Renal cortex interstitium (tissue), 11 donors: ENCODE results near the gene HOXC12. TPM values are rescaled to one million over a fixed set of nuclear protein-coding genes. Genes with fewer than 3 reads are reported as not detected.

Experiments
- DNase-seq, 11 donors: peaks; one replicate each; pipeline ENCODE4 v3.0.0-alpha.2; 2013; ENCODE audit warnings: low read depth in 9 of 11, low spot score in 4 of 11; ENCODE audit errors: extremely low read depth in 1 of 11
- polyA plus RNA-seq, 3 donors: library from polyadenylated mRNA; unstranded; fragments of 120-200 nt; gene quantifications; one replicate each; pipeline ENCODE4 v1.2.1, GENCODE V29; 2013; ENCODE audit not compliant: insufficient read length in 3 of 3

Gene HOXC12
- polyA plus RNA-seq, 3 donors = not detected

DNA sequence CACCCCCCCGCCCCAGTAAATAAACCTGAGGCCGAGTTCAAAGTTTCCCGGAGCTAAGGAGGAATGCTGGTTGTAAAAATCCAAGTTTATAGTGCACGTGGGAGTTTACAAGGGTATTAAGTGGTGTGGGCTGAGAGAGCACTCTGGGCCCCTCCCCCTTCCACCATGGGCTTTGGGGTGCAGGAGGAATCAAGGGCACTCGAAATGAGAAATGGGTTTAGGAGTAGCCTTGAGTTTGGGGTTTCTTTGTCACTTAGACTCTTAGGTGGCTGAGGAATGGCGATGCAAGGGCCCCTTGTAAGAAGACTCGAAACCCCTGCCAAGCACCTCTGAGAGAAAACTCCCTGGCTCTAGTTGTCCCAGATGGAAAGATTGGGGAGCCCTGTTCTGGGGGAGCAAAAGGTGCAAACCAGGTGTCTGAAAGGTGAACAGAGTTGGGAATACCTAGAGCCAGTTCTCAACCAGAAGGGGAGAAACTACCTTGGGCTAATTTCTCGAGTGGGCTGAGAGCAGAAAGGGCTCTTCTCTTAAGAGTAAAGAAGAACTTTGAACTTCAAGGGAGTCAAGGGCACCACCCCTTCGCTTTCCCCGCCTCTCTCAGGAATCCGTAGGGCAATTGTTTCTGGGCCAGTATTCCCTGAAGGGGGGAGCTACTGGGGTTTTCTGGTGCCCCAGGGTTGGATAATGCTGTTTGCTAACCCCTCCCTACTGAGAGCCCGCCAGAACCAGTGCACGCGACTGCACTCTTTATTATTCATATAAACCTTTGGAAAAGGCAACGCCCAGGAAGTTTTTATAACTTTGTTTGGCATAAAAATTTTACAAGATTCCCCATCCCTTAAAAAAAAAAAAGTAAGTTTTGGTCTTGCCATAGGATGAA, 24.0 kb downstream of the HOXC12 start:
- DNase-seq = no peak

DNA sequence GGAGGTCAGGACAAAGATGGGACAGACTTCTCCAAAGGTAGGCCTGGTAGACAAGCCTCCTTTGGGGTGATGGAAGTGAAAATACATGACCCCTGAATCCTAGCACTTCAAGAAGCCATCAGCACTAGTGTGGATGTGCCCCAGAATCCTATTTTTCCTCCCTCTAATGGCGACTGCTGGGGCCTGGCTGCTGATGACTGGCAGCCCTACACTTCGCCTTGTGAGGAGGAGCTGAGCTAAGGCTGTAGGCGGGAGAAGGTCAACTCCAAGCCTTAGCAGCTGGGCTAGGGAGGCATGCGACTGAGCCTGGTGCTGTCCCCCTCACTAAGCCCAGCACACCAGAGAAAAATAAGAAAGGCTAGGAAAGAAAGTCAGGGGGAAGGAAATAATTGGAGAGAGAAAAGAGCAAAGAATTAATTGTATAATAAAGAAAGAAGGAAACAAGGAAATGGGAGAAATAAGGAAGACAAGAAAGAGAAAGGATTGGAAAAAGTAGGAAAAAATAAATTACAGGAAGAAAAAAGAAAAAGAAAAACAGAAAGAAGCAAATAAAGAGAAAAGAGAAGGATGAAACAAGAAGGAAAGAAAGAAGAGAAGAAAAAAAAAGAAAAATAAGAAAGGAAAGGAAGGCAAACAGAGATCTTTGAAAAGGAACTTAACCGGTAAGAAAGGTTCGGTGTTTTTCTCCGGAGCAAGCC, 25.6 kb downstream of the HOXC12 start:
- no peak for DNase-seq

DNA sequence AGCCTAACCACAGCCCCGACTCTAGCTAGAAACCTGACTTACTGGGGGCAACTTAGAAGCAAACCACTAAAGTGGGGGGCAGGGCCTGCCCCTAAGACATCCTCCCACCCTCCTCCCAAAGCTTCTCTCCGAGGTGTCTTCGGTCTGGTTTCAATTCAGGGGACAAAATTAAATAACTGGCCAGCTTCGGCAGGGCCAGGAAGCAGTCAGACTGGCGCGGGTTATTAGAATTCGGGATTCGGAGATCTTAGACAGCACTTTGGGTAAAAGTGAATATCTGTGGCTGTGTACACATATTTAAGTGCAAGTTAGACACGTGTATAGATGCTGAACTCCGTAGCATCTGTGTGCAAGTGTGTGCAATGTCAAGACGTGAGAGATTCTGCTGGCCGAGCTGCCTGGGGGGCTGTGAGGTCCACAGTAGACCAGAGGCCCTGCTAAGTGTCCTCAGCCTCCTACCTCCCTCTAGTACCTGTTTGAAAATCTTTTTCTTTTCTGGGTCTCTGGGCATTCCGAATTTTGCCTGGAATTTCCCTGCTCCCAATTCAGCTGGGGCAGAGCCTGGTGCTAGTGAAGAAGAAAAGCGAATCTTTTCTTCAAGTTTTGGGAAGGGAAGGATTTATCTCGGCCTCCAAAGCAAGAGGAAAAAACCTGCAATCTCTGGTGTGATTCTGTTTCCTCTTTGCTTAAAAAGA, 26.2 kb downstream of the HOXC12 start:
- no peak for DNase-seq

DNA sequence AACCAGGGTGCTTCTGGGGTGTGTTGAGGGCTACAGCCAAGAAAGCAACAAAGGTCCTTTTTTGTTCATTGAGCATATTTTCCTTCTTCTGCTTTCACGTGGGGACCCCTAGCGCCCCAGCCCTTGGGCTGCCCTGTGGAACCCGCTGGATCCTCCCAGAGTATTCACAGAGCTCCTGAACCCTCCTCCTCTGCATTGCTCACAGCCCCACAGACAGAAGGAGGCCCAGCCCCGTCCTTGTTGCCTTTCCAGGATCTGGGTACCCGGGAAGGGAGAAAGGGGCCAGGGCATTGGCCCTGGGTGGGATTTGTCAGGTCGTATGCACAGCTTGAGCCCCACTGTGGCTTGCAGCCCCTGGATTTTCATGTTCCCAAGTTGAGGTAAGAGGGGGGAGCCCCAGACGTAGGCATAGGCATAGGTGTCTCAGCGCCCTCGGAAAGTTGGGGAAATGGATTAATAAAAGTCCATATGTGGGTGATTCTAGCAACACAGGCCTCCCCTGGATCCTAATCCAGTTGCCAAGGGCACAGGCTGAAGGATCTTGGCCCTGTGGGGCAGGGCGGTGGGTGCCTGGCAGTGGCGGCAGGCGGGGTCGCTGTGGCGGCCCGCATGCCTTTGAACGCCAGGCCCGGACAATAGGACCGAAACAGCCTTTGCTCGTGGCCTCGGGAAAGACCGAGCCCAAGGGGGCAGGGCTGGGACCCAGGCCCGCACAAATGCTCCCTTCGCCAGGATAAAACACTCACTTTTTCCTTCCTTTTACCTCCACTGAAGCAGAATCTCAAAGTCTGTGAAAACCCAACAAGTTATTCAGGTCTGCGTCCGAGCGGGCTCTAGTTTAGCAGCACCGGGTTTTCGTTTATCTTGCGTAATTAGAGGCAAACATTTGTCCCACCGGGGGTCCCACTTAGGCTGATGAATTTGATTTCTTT, 27.2 kb downstream of the HOXC12 start:
- DNase-seq = no peak

DNA sequence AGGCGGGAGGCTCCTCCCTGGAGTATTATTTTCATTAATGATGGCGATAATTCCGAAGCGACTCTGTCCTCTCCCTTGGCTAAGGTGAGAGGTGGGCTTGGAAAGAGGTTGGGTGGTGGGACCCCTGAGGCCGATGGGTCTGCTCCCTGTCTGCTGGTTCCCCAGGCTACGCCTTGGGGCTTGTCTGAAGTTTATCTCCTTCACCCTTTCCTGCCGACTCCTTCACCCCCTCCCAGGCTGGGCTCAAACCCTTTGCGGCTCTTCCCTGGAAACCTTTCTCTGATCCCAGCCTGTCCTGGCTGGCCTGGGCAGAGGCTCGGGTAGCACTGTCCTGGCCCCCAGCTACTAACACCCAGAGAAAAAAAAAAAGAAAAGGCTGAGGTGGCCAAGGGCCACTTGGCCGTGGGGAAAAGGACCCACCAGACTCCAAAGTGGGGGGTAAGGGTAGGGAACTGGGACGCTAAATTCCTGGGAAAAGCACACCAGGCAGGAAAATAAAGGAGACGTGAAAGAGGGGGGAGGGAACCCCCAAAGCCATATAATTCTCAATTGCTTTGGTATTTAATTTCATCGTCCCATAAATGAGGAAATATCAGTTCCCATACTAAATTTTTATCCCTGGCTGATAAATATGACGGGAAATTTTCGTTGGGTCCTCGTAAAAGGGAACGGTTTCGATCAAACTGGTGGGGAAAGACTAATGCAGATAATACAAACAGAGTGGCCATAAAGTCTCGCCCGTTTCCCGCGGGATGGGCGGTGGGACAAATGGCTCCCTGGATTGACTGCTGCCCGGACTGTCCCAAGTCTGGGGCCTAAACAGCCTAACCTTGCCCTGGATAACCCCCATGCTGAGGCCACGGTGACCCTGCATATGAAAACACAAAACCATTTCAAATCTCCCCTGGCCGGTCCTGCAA, 28.2 kb downstream of the HOXC12 start:
- DNase-seq = no peak

DNA sequence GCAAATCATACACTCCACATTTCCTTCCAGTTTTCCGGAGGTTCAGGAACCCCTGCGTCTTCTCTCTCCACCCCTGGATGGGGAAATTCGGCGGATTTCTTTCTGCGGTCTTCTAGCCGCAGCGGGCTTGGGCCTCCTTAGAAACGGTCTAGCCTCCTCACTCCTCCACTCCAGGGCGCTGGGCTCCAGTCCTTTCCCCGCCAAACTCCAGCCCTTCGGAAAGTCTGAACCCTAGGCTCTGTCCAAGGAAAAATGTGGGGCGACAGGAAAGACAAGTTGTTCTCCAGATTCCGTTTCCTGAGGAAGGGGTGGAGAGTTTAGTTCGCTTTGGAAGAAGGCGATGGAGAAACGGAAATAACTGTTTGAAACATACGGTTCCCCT, 28.9 kb downstream of the HOXC12 start:
- DNase-seq = no peak

DNA sequence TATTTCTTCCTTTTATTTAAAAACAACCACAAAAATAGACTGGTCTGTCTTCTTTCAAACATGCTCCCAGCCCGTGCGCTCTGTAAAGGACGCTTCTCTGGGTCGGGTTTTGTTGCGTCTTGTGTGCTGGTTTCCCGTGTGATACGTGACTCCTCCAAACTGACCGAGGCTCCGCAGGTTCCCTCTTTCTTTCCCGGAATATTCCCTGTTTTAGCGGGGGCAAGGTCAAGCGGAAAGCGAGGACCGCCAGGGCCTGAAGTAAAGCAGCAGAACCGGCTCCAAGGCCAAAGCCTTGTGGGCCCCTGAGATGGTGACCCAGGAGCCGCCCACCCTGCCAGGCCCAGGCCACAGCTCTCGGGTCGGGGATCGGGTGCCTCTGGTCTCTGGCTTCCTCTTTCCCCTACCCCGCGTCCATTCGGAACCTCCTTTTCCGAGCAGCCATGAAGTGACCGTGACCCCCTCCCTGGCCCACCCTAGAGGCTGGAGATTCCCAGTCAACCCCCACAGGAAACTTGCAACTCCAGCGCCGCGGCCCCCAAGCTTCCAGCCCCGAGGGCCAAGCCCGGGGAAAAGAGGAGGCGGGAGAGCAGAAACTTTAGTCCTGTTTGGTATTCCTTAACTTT, 29.4 kb downstream of the HOXC12 start:
- no peak for DNase-seq

DNA sequence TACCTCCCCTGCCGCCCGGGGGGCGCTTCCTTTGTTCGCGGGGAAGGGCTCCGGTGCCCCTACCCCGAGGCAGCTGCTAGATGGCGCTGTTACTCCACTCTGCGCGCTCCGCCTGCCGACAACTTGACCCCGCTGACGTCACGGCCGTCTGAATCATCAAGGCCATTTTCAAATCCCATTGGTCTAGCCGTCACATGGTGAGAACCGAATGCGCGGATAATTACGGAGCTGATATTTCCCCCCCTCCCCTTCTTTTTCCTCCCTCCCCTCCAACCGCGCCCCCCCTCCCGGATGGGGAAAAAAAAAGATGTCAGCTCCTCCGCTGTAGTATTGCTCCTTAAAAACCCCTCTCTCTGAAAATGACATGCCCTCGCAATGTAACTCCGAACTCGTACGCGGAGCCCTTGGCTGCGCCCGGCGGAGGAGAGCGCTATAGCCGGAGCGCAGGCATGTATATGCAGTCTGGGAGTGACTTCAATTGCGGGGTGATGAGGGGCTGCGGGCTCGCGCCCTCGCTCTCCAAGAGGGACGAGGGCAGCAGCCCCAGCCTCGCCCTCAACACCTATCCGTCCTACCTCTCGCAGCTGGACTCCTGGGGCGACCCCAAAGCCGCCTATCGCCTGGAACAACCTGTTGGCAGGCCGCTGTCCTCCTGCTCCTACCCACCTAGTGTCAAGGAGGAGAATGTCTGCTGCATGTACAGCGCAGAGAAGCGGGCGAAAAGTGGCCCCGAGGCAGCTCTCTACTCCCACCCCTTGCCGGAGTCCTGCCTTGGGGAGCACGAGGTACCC, 30.4 kb downstream of the HOXC12 start, which contains the start of gene HOXC10:
TSS of gene HOXC10 (plus strand) at position 246 of the 791 bp plus-strand sequence. CDS start at position 360, 114 bp downstream.
- peak; percentile 97 to 99 (median 98) for DNase-seq

DNA sequence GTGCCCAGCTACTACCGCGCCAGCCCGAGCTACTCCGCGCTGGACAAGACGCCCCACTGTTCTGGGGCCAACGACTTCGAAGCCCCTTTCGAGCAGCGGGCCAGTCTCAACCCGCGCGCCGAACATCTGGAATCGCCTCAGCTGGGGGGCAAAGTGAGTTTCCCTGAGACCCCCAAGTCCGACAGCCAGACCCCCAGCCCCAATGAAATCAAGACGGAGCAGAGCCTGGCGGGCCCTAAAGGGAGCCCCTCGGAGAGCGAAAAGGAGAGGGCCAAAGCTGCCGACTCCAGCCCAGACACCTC, 30.9 kb downstream of the HOXC12 start:
- no peak for DNase-seq

DNA sequence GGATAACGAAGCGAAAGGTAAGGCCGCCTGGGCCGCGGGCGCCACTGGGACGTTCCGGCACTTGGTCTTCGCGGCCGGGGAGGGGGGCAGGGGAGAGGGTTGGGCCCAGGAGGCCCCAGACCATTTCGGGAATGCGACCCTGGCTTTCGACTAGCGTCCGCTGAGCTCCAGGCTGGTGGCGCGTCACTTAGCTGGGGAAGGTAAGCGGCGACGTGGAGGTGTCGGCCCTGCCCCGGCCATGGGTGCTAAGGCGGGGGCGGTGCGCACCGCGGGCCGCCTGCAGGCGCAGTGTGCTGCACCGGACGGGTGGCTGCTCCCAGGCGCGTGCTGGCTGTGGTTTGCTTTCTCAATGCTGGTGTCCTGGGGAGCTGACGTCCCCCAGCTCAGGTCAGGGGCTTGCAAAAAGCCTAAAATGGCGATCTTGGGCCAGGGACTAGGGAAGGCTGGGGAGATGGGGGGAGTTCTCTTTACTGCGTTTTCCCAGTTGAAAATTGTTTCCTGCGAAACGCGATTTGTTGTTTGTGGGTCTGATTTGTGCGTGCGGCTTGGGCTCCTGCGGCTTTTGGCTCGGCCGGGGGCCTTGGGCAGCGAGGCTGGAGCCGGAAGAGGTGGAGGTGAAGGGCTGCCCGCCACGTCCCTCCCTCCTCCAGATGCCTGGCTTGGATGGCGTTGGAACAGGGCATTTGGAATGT, 31.4 kb downstream of the HOXC12 start:
- DNase-seq = no peak

DNA sequence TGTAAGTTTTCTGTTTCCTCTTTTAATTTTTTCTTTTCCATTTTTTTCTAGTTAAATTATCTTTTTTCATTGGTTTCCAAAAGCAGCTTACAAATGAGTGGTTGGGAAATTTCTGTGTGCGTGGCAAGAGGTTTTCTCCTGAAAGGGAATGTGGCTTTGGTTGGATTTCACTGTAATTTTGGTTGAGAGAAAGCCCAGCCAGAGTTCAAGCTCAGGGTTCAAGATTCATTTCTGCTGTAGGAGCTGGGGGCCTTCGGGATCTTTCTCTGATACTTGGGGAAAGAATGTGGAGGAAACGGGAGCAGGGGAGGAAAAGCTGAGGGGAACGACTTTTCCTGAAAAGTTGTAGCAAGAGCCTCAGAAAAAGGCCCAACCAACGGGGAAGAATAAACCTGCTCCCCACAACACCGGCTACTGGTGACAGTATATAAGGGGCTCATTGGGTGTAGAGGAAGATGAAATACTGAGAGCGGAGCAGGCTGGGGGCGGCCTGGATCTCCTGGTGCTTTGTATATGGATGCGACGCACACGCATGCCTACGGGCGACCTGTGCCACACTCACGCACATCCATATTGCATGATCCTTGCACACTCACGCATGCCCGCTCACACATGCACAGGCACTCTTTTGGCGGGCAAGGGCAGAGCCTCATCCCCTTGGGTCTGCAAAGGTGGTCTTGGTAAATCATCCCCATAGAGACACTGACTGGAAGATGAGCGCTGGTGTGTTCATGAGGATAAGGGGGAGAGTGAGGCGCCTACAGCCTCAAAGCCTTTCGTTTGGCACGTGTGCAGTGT, 32.2 kb downstream of the HOXC12 start:
- DNase-seq = no peak

DNA sequence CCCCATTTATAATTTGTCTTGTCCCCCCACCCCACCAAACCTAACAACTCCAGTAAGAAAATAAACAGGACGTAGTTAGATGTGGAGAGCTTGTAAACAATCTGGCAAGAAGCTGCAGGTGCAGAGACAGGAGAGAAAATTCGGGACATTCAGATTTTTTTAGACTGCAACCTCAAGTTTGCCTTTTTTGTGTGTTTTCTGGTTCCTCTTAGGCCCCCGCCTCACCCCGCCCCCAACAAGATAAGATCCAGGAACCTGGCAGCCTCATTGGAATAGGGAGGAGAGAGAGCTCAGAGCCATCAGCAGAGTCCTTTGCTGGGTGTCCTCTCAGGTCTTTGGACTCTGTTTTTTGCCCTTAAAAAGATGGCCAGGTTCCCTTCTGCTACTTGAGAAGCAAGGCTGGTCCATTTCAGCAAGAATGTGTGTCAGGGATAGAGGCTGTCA, 33.1 kb downstream of the HOXC12 start:
- DNase-seq = no peak

DNA sequence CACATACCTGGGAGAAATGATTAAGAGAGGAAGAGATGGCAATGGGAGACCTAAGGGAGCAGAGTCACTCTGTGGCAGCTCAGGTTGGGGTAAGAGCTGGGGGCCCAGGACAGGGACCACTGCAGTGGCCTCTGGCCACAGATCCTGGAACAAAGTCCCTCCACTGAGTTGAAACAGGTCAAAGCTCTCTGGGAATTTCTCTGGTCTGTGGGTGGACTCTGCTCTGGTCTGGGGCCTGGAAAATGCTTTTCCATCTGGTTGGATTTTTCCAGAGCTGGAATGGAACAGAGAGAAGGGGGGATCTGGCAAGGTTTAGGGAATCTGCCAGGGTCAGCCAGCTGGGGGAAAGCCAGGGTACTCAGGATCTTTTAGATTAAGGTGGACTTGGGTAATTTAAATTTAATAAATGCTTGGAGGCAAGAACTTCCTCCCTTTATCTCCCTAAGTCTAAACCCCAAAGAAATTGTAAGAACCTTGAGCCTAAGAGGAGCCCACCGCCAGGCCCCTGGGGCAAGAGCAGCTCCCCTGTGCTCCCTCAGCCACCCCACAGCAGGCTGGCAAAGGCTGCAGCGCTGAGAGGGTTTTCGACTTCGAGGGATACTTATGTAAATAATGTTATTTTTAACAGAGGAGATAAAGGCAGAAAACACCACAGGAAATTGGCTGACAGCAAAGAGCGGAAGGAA, 34.0 kb downstream of the HOXC12 start:
- DNase-seq = no peak

DNA sequence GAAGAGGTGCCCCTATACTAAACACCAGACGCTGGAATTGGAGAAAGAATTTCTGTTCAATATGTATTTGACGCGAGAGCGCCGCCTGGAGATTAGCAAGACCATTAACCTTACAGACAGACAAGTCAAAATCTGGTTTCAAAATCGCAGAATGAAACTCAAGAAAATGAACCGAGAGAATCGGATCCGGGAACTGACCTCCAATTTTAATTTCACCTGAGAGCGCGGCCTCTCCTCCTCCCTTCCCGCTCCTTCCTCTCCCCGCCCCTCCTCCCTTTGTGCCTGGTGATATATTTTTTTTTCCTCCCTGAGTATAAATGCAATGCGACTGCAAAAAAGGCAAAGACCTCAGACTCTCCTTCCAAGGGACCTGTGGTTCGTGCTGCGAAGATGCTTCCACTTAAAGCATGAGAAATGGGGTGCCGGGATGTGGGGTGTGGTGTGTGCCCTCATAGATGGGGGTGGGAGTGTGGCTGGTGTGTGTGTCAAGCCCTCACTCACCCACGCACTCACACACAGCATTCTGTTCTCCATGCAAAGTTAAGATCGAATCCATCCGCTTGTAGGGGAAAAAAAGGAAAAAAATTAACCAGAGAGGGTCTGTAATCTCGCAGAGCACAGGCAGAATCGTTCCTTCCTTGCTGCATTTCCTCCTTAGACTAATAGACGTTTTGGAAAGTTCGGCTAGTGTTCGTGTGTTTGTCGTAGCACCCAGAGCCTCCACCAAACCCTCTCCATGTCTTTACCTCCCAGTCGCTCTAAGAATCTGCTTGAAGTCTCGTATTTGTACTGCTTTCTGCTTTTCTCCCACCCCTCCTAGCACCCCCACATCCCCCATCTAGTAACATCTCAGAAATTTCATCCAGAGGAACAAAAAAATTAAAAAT, 34.8 kb downstream of the HOXC12 start:
- no peak for DNase-seq
